Smooth muscle cell of the brain vasculature (primary cell): Measurements from ENCODE around the gene FOXC1.

Source experiments
- DNase-seq: peaks from one replicate; pipeline ENCODE4 v3.0.0-alpha.2; 2012; ENCODE audit warnings: low read depth, low spot score

FOXC1 gene

GRCh38 chr6:1612299-1612973, 2.7 kb downstream of the FOXC1 start:
- DNase-seq, result no peak

DNA sequence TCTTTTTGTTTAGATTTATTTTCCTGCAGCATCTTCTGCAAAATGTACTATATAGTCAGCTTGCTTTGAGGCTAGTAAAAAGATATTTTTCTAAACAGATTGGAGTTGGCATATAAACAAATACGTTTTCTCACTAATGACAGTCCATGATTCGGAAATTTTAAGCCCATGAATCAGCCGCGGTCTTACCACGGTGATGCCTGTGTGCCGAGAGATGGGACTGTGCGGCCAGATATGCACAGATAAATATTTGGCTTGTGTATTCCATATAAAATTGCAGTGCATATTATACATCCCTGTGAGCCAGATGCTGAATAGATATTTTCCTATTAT, 3.2 kb downstream of the FOXC1 start:
- DNase-seq, result no peak

- DNase-seq, result no peak
Observed at GRCh38 chr6:1613346-1613687, 3.6 kb downstream of the FOXC1 start.

- no peak for DNase-seq
Observed at GRCh38 chr6:1613688-1614447, 4.2 kb downstream of the FOXC1 start.

DNA sequence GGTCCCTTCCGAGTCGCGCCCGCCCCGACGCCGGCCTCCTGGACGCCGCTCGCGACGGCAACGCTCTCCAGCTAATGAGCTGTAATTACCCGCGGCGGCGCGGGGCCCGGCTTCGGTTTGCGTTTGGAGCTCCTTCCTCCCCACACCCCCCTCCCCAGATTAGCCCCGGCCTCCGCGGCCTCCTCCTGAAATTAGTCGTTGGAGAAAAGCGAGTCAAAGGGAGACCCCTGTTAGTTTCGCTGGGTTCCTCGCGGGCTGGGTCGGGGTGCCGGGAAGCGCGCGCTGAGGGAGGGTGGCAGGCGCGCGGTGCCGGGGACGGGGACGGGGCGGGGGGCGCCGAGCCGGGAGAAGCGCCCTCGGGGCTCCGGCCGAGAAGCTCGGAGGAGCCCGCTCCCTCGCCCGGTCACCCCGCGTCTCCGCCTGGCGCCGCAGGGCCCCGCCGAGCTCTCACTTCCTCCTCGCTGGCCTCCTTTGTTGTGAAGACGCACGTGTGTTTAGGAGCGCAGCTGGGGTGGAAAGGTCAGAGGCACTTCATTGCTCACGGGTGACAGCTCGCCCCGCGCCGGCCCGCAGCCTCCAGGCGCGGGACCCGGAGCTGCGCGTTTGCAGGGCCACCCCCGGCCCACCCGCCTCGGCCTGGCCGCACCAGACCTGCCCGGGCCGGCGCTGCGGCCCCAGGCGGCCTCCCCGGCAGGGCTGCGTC, 4.9 kb downstream of the FOXC1 start:
- DNase-seq, result no peak

DNA sequence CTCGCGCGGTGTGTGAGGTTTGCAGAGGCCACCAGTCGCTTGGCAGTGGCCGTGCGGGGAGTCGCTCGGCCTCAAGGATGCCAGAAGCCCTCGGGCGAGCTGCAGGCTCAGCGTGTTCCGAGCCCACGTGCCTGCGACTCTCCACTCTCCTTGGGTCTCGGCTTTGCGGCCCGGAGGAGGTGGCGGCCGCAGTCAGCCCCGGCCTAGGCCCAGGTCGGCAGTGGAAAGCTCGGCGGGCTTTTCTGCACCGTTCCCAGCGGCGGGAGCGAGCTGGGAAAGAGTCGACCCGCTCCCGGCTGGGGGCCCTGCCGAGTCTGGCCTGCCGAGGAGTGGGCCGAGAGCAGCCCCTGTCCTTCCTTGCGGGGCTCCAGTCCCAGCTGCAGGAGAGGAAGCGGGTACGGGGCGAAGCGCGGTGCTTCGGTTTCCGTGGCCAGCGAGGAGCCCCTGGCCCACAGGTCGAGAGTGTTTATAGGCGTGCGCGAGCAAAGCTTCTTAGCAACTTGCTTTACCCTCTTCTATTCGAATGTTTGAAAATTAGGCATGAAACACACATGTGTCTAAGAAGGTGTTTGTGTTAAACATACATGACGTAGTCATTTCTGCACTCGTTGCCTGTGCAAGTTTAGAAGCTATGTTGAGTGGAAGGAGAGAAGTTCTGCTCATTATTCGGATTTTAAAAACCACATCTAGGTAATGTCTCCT, 5.6 kb downstream of the FOXC1 start:
- no peak for DNase-seq

DNA sequence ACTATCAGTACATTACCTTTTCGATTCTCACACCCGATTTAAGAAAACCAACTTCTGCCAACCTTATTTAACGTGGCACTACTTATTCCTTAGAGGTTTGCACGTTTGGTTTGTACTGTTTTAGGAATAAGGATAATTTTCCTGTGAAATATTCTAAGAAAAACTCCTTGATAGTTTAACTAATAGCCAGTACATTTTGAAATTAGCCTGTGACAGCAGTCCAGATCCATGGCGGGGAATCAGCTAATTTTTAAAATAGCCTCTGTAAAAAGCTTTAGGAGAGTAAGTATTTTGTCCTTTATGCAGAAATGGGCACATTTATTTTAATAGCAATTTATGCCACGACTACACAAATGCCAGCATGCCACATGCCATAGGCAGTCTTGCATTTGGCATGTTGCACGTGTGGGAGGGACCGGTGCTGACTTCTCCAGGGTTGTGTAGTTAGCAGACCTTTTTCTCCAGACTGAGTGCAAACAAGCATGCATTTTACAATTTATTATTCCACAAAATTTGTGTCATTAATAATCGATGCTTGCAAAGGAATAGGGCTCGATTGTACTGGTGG, 6.2 kb downstream of the FOXC1 start:
- no peak for DNase-seq

GRCh38 chr6:1616701-1617463, 7.2 kb downstream of the FOXC1 start:
- DNase-seq, result no peak

DNA sequence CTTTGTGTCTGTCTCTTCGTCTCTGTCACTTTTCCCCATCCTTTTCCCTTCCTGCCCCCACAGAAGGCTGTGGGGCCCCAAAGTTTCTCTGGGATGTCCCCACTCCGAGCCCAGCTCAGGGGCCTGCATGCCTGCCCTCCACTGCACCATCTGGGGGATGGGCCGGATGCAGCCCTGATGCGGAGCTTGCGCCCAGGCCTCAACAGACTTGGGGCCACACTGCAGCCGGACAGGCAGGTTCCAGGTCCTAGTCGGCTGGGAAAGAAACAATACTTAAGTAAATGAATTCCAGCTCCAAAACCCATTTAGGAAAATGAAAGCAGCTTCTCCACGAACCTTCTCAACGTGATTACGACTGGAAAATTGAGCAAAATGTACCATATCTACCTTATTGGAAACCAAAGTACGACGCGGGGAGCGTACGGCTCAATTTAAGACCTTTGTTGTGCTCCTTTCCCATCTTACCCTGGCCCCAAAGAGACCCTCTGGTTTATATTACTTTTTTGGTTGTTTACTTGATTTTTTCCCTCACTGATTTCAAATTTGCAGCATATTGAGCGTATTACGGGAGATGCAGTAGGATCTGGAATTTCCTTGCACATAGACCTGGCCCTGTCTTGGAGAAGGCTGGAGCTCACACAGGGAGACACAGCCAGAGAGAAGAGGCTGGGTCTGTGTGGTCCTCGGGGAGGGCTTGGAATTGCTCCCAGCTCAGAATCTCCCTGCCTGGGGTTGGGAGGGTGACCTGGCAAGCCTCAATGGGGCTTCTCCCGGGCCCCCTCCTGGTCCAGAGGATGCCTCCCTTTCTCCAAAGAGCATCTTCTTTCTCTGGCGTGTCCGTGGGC, 8.0 kb downstream of the FOXC1 start:
- no peak for DNase-seq

GRCh38 chr6:1618311-1619097, 8.8 kb downstream of the FOXC1 start:
- no peak for DNase-seq

- no peak for DNase-seq
Observed at GRCh38 chr6:1619098-1619672, 9.5 kb downstream of the FOXC1 start.

GRCh38 chr6:1619673-1620503, 10.2 kb downstream of the FOXC1 start:
- no peak for DNase-seq

- DNase-seq, result no peak
Observed at GRCh38 chr6:1620504-1621069, 10.9 kb downstream of the FOXC1 start.

- DNase-seq, result no peak
Observed at GRCh38 chr6:1621070-1621701, 11.5 kb downstream of the FOXC1 start.

DNA sequence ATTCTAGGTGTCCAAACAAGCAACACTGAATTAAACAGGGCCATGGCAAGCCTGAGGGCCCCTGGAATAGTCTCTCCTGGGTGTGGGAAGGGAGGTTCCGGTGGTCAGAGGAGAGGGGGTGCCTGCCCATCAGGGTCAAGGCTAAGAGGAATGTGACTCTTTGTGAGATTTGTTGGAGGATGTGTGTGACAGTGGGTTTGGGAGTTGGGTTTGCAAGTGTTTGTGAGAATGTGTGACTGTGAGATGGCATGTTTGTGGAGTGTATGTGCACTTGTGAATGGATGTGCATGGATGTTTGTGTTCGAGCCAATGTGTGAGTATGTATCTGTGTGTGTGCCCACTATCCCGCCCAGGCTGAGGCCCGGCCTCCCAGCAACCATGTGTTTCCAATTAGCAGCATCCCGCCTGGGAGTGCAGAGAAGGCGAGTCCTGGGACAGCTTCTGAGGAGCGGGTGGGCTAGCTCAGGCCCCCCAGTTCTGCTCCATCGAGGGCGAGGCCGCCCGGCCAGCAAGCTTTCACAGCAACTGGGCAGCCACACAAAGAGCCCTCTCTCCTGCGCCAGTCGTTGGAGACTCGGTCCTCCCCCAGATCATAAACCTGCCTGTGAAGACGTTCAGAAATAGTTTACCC, 12.6 kb downstream of the FOXC1 start:
- DNase-seq, result no peak

GRCh38 chr6:1622851-1623768, 13.4 kb downstream of the FOXC1 start:
- DNase-seq, result no peak
